Measurements from ENCODE around the gene ABAT. TPM values are rescaled to one million over a fixed set of nuclear protein-coding genes. Genes with fewer than 3 reads are reported as not detected.

ABAT gene
- total RNA-seq, 1 donor from 2014 or later, result 70.9 TPM

- Mint-ChIP-seq H3K27me3 (ENCODE audit: unreplicated experiment) (peaks cover 2% of the 10 kb centered on the region), H3K4me3 (ENCODE audit: unreplicated experiment) (no peak overlapping the region), H3K36me3 (ENCODE audit: unreplicated experiment) (peaks cover 4% of the 10 kb centered on the region), H3K4me1 (ENCODE audit: low read depth, unreplicated experiment) (no peaks in the 10 kb centered on the region), H3K27ac (ENCODE audit: unreplicated experiment) (no peak overlapping the region), H3K9me3 (ENCODE audit: unreplicated experiment) (no peaks in the 10 kb centered on the region)
- TF ChIP-seq, protein P1, sequence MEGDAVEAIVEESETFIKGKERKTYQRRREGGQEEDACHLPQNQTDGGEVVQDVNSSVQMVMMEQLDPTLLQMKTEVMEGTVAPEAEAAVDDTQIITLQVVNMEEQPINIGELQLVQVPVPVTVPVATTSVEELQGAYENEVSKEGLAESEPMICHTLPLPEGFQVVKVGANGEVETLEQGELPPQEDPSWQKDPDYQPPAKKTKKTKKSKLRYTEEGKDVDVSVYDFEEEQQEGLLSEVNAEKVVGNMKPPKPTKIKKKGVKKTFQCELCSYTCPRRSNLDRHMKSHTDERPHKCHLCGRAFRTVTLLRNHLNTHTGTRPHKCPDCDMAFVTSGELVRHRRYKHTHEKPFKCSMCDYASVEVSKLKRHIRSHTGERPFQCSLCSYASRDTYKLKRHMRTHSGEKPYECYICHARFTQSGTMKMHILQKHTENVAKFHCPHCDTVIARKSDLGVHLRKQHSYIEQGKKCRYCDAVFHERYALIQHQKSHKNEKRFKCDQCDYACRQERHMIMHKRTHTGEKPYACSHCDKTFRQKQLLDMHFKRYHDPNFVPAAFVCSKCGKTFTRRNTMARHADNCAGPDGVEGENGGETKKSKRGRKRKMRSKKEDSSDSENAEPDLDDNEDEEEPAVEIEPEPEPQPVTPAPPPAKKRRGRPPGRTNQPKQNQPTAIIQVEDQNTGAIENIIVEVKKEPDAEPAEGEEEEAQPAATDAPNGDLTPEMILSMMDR (IDR thresholded peaks at IDR 0.05; ENCODE audit: partially characterized antibody, unreplicated experiment), result no peak
- DNase-seq, result no peak
These were observed 99.8 kb downstream of the ABAT start for GRCh38 chr16:8774208-8774607.

- H3K9me3 Mint-ChIP-seq (ENCODE audit: unreplicated experiment), result no peaks in the 10 kb centered on the region
- TF ChIP-seq, protein P1 (IDR thresholded peaks at IDR 0.05; ENCODE audit: partially characterized antibody, unreplicated experiment), result no peak
- peaks cover 4% of the 10 kb centered on the region for H3K36me3 Mint-ChIP-seq (ENCODE audit: unreplicated experiment)
- no peak for DNase-seq
- no peak overlapping the region for H3K27ac Mint-ChIP-seq (ENCODE audit: unreplicated experiment)
- peaks cover 2% of the 10 kb centered on the region for H3K27me3 Mint-ChIP-seq (ENCODE audit: unreplicated experiment)
- no peaks in the 10 kb centered on the region for H3K4me1 Mint-ChIP-seq (ENCODE audit: low read depth, unreplicated experiment)
- H3K4me3 Mint-ChIP-seq (ENCODE audit: unreplicated experiment), result no peak overlapping the region
These were observed 100.9 kb downstream of the ABAT start for GRCh38 chr16:8775359-8775758.

- TF ChIP-seq, protein P1 (IDR thresholded peaks at IDR 0.05; ENCODE audit: partially characterized antibody, unreplicated experiment), result no peak
- no peak overlapping the region for H3K4me3 Mint-ChIP-seq (ENCODE audit: unreplicated experiment)
- H3K36me3 Mint-ChIP-seq (ENCODE audit: unreplicated experiment), result peaks cover 4% of the 10 kb centered on the region
- no peaks in the 10 kb centered on the region for H3K9me3 Mint-ChIP-seq (ENCODE audit: unreplicated experiment)
- no peak overlapping the region for H3K27ac Mint-ChIP-seq (ENCODE audit: unreplicated experiment)
- DNase-seq, result no peak
- H3K4me1 Mint-ChIP-seq (ENCODE audit: low read depth, unreplicated experiment), result no peaks in the 10 kb centered on the region
- peaks cover 2% of the 10 kb centered on the region for H3K27me3 Mint-ChIP-seq (ENCODE audit: unreplicated experiment)
These were observed 101.7 kb downstream of the ABAT start for GRCh38 chr16:8776129-8776584.

DNA sequence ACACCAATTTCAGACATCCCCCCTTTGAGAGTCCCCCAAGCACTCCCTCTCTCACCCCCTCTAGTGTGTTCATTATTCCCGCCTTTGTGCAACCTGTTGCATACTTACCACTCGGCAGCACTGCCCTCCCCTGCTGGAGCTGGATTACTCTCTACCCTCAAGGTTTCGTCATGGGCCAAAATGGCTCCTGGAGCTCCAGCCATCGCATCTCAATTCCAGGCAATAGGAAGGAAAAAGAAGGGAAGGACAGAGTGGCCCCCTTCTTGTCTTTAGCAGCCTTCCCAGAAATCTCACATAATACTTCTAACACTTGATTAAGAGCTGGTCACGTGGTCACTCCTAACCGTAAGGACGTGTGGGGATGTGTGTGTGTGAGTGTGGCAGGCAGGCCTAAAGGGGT is 102.8 kb downstream of the ABAT start:
- peaks cover 2% of the 10 kb centered on the region for H3K27me3 Mint-ChIP-seq (ENCODE audit: unreplicated experiment)
- no peak for DNase-seq
- H3K4me3 Mint-ChIP-seq (ENCODE audit: unreplicated experiment), result no peak overlapping the region
- H3K27ac Mint-ChIP-seq (ENCODE audit: unreplicated experiment), result no peak overlapping the region
- no peaks in the 10 kb centered on the region for H3K9me3 Mint-ChIP-seq (ENCODE audit: unreplicated experiment)
- peaks cover 4% of the 10 kb centered on the region for H3K36me3 Mint-ChIP-seq (ENCODE audit: unreplicated experiment)
- no peaks in the 10 kb centered on the region for H3K4me1 Mint-ChIP-seq (ENCODE audit: low read depth, unreplicated experiment)
- TF ChIP-seq, protein P1 (IDR thresholded peaks at IDR 0.05; ENCODE audit: partially characterized antibody, unreplicated experiment), result no peak

DNA sequence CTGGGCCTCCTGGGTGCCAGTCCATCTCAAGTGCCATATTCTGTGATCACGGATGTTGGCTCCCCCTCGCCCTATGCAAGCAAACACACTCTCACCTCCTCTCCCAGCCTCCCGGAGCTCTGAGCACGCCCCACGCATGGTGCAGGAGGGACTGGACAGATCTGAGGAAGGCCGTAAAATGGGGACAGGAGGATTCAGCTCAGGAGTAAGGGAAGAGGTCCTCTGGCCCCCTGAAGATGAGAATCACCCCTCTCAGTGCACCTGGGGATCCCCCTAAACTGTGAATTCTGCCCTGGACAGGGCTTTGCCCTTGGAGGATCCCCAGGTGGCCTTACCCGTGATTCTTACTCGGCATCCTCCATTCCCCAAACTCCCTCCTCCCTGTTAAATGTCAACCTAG is 107.4 kb downstream of the ABAT start:
- no peaks in the 10 kb centered on the region for H3K9me3 Mint-ChIP-seq (ENCODE audit: unreplicated experiment)

More for the DNA sequence above, 107.4 kb downstream of the ABAT start:
- H3K4me1 Mint-ChIP-seq (ENCODE audit: low read depth, unreplicated experiment), result no peaks in the 10 kb centered on the region
- no peak for DNase-seq
- TF ChIP-seq, protein P1 (IDR thresholded peaks at IDR 0.05; ENCODE audit: partially characterized antibody, unreplicated experiment), result no peak
- H3K27ac Mint-ChIP-seq (ENCODE audit: unreplicated experiment), result no peak overlapping the region
- H3K27me3 Mint-ChIP-seq (ENCODE audit: unreplicated experiment), result peaks cover 3% of the 10 kb centered on the region
- no peak overlapping the region for H3K4me3 Mint-ChIP-seq (ENCODE audit: unreplicated experiment)
- peaks cover 4% of the 10 kb centered on the region for H3K36me3 Mint-ChIP-seq (ENCODE audit: unreplicated experiment)

Measured in glutamatergic neuron (in vitro differentiated cells).